DND-41 (cell line): Measurements from ENCODE around the gene SNPH.

Experiments
- CTCF ChIP-seq: IDR thresholded peaks from 2 replicates; pipeline ENCODE4 v1.5.1; 2012; ENCODE audit warnings: borderline replicate concordance, low read length, moderate library complexity, mild to moderate bottlenecking; ENCODE audit not compliant: poor library complexity, severe bottlenecking; ENCODE audit errors: extremely low read depth
- EZH2 ChIP-seq: IDR thresholded peaks from 3 replicates; pipeline ENCODE4 v1.6.1; 2012; ENCODE audit warnings: borderline replicate concordance, low read depth, mild to moderate bottlenecking, moderate library complexity, low read length, inconsistent platforms; ENCODE audit not compliant: severe bottlenecking

- TF ChIP-seq CTCF (no peak), EZH2 (no peak)
These were observed 92.0 kb downstream of the SNPH start for GRCh38 chr20:1357921-1358671.
